Kidney glomerular epithelial cell (primary cell): ENCODE results near the gene PLEKHM2.

Source experiments
- DNase-seq: peaks from one replicate; lab custom pipeline; 2025; lab: John Stamatoyannopoulos, UW

The PLEKHM2 gene

GRCh38 chr1:15701784-15702183, 17.7 kb downstream of the PLEKHM2 start:
- no peak for DNase-seq

- DNase-seq: no peak
Measured at GRCh38 chr1:15702722-15703550, 18.8 kb downstream of the PLEKHM2 start.

GRCh38 chr1:15703562-15703961, 19.4 kb downstream of the PLEKHM2 start:
- DNase-seq: peak; percentile 80

GRCh38 chr1:15704526-15705183, 20.5 kb downstream of the PLEKHM2 start:
- DNase-seq: no peak

GRCh38 chr1:15705184-15705566, 21.1 kb downstream of the PLEKHM2 start:
- DNase-seq: no peak

- DNase-seq: no peak
Measured at GRCh38 chr1:15706751-15707150, 22.6 kb downstream of the PLEKHM2 start.

- DNase-seq: no peak
Measured at GRCh38 chr1:15707239-15707925, 23.3 kb downstream of the PLEKHM2 start.

GRCh38 chr1:15708486-15709137, 24.5 kb downstream of the PLEKHM2 start:
- no peak for DNase-seq

GRCh38 chr1:15709226-15709625, 25.1 kb downstream of the PLEKHM2 start:
- DNase-seq: no peak

- DNase-seq: no peak
Measured at GRCh38 chr1:15712168-15712567, 28.0 kb downstream of the PLEKHM2 start.

GRCh38 chr1:15714406-15715136, 30.5 kb downstream of the PLEKHM2 start:
- no peak for DNase-seq

GRCh38 chr1:15717418-15718125, 33.5 kb downstream of the PLEKHM2 start:
- DNase-seq: no peak

- no peak for DNase-seq
Measured at GRCh38 chr1:15718199-15718601, 34.1 kb downstream of the PLEKHM2 start.

GRCh38 chr1:15719381-15720120, 35.4 kb downstream of the PLEKHM2 start:
- DNase-seq: no peak

- DNase-seq: no peak
Measured at GRCh38 chr1:15720861-15721260, 36.7 kb downstream of the PLEKHM2 start.

- no peak for DNase-seq
Measured at GRCh38 chr1:15722411-15722810, 38.3 kb downstream of the PLEKHM2 start.

GRCh38 chr1:15722836-15723532, 38.9 kb downstream of the PLEKHM2 start:
- DNase-seq: no peak

- no peak for DNase-seq
Measured at GRCh38 chr1:15723631-15724246, 39.6 kb downstream of the PLEKHM2 start.
